22Rv1 (cell line): ENCODE results near the gene CDH18.

Source experiments
- H3K27ac ChIP-seq: fragments of 450-650 bp; 2 replicates; pipeline ENCODE4 v1.5.1; 2017
- CTCF ChIP-seq: fragments of 450-650 bp; IDR thresholded peaks from 2 replicates; pipeline ENCODE4 v1.5.1; 2017; ENCODE audit warnings: mild to moderate bottlenecking
- ZFX ChIP-seq: fragments of 450-650 bp; IDR thresholded peaks from 2 replicates; pipeline ENCODE4 v1.6.1; 2017; ENCODE audit warnings: antibody characterized with exemption, borderline replicate concordance

Gene CDH18

GRCh38 chr5:19616701-19617215, 371.2 kb downstream of the CDH18 start:
- no peak overlapping the region for H3K27ac ChIP-seq
- no peak for TF ChIP-seq ZFX
- TF ChIP-seq CTCF, result no peak

- TF ChIP-seq CTCF (no peak), ZFX (no peak)
- H3K27ac ChIP-seq, result no peak overlapping the region
These were observed 372.3 kb downstream of the CDH18 start for GRCh38 chr5:19615661-19616060.

- TF ChIP-seq CTCF, result no peak
- no peak for TF ChIP-seq ZFX
- H3K27ac ChIP-seq, result no peak overlapping the region
These were observed 372.9 kb downstream of the CDH18 start for GRCh38 chr5:19615071-19615470.

- TF ChIP-seq CTCF, result peak; percentile 47
- TF ChIP-seq ZFX, result no peak
- H3K27ac ChIP-seq, result no peak overlapping the region
These were observed 379.5 kb downstream of the CDH18 start for GRCh38 chr5:19608444-19609002.

- no peak overlapping the region for H3K27ac ChIP-seq
- no peak for TF ChIP-seq CTCF
- TF ChIP-seq ZFX, result no peak
These were observed 382.1 kb downstream of the CDH18 start for GRCh38 chr5:19605846-19606407.

- no peak overlapping the region for H3K27ac ChIP-seq
- no peak for TF ChIP-seq ZFX
- no peak for TF ChIP-seq CTCF
These were observed 403.9 kb downstream of the CDH18 start for GRCh38 chr5:19584131-19584530.

- no peak overlapping the region for H3K27ac ChIP-seq
- no peak for TF ChIP-seq CTCF
These were observed 410.1 kb downstream of the CDH18 start for GRCh38 chr5:19577882-19578281.
